Sciatic nerve (tissue), 2 donors: ENCODE measurements around the gene UBL7. TPM values are rescaled to one million over a fixed set of nuclear protein-coding genes. Genes with fewer than 3 reads are reported as not detected.
"Not testable (repeated sequence)": the region's sequence is repeated elsewhere in the genome, so short reads cannot be mapped to it uniquely, and the experiment has no call there.

ENCODE experiments used
- ATAC-seq: fragments of 200-7000 bp; cut with Tn5 transposase; one replicate; pipeline ENCODE4 v1.9.1; 2020; ENCODE audit warnings: mild to moderate bottlenecking, moderate library complexity
- DNase-seq: peaks from one replicate; pipeline ENCODE4 v3.0.0-alpha.2; 2020; ENCODE audit warnings: low spot score
- intact Hi-C: fragments of 100-400 bp; cut with DNase I; formaldehyde crosslinking; loops from one replicate; pipeline ENCODE4 v1.14.2; 2022
- total RNA-seq: library from RNA; stranded (reverse); fragmentation: NEBNext Ultra II Directional; extraction: Animal tissue kit (Norgen Biotek cat#: 25700); gene quantifications from one replicate; pipeline ENCODE4 v1.2.1, GENCODE V29; 2021
- donor health status: DM: no; HTN: no; CAD: no.
- donor health status: DM: no; HTN: no; CAD: no.

The UBL7 gene
- total RNA-seq, 1 donor from 2014 or later, result 32.0 TPM

DNA sequence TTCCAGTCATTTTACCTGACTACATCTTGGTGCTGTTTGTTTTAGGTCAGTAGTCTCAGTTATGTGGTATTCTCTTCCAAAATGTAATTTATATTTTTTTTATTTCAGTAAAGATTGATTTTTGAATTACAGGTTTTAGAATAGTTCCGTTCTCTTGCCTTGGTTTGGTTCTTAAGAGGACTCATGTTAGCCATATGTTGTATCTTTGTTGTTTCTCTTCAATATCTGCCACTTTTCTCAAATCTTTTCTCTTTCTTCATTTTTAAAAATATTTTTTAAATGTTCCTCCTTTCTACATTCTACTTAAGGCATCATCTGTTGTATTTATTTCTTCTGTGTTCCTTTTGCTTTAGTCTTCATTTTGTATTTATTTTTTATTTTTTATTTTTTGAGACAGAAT is 5.6 kb upstream of the UBL7 start:
- DNase-seq (no peak), ATAC-seq (no peak)
- intact Hi-C loops, result no loop called here

DNA sequence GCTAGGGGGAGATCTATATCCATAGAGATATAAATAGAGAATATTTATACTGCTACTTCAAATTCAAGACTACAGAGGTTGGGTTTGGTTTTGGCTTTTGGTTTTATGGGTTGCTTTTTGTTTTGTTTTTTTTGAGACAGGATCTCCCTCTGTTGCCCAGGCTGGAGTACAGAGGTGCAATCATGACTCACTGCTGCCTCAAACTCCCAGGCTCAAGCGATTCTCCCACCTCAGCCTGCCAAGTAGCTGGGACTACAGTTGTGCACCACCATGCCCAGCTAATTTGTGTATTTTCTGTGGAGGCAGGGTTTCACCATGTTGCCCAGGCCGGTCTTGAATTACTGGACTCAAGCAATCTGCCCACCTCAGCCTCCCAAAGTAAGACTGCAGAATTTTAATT is 3.9 kb upstream of the UBL7 start:
- no peak for DNase-seq
- ATAC-seq, result no peak
- intact Hi-C loops, result no loop called here

DNA sequence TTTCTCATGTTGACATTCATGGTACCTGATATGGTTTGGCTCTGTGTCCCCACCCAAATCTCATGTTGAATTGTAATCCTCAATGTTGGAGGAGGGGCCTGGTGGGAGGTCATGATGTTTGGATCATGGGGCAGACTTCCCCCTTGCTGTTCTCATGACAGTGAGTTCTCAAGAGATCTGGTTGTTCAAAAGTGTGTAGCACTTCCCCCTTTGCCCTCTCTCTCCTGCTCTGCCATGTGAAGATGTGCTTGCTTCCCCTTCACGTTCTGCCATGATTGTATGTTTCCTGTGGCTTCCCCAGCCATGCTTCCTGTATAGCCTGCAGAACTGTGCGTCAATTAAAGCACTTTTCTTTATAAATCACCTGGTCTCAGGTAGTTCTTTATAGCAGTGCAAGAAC is 3.3 kb upstream of the UBL7 start:
- ATAC-seq (no peak), DNase-seq (no peak)
- intact Hi-C loops, result no loop called here

DNA sequence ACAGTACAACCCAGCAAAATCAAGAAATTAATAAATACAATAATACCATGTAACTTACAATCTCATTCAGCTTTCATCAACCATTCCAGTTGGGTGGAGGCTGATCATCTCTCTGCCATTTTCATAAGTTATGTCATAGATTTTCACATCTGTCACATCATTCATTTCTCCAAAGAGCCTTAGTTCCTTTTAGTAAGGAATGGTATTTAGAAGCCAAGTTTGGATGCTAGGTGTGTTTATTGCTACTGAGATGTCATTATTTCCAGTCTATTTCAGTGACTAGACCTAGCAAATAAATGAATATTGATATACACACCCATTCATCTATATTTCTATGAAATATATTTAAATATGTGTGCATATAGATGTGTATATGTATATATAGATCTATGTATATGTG is 2.7 kb upstream of the UBL7 start:
- ATAC-seq (no peak), DNase-seq (no peak)
- intact Hi-C loops, result no loop called here

DNA sequence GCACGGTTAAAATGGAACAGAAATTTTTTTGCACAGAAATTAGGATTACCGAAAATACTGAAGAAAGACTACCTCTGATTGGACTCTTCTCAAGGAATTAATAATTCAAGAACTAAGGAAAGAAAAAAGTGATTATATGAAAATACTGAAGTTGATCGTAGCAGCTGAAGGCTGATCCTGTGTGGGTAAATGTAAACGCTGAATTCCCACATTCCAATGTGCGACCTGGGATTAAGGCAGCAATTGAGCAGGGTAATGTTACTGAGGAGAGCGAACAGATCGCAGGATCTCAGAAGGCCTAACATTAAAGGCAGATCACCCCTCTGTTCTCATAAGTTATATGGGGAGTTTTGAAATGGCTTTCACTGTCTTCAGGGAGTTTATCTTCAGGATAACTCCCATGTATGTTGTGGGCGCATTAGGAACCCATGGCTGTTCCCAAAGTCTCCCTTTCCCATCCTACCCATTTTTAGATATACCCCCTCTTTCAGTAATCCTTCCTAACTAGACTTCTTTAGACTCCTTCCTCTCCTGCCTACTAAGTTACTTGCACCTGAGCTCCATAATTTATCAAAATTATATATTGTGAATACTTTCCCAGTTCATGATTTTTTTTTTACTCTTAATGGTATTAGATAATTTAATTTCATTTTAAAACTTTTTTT is 1.0 kb upstream of the UBL7 start:
- intact Hi-C loops, result no loop called here
- no peak for DNase-seq
- ATAC-seq, result no peak

DNA sequence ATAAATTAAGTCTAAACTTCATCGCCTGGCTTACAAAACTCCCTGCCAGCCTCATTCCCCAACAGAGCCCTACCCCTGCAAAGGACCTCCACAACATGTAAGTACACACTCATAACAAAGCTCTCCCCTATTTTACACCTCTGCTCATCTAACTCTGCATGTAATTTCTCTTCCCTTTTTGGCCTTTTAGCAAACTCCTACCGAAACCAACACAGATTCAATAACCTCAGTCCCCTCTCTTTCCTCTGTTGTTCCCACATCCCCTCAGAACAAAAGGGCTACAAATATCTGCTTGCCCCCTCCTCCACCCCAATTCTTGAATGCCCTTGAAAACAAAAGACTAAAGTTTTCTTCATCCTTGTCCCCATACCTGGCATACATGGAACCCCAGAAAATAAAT is 662 bp downstream of the UBL7 start:
- DNase-seq (no peak), ATAC-seq (no peak)
- intact Hi-C loops, result no loop called here

DNA sequence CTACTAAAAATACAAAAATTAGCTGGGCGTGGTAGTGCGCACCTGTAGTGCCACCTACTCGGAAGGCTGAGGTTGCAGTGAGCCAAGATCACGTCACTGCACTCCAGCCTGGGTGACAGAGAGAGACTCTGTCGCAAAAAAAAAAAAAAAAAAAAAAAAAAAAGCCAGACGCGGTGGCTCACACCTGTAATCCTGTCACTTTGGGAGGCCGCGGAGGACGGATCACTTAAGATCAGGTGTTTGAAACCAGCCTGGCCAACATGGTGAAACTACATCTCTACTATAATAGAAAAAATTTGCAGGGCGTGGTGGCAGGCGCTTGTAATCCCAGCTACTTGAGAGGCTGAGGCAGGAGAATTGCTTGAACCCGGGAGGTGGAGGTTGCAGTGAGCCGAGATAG is 1.2 kb downstream of the UBL7 start:
- ATAC-seq, DNase-seq: not testable (repeated sequence)
- intact Hi-C loops, result loop anchor here (10.0 kb wide), 1 partner anchor 165 kb away; no protein-coding TSS in a partner anchor

DNA sequence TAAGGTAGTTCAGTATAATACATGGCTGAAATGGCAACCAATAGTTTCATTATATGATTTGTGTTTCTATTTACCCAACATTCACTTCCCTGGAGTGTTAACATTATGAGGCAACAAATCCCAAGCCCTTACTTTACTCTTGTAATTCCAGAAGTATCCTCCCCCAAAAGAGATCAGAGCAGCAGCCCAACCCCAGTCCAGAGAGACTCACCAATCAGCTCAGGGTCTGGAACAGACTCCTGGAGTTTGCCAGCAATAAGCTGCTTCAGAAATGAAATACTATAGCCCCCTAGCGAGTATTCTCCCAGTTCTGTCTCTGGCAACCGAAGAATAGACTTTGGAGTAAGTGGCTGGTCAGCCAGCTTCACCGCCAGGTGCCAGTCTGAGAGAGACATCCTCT is 2.5 kb downstream of the UBL7 start:
- ATAC-seq, result no peak
- intact Hi-C loops, result loop anchor here (10.0 kb wide), 1 partner anchor 166 kb away; no protein-coding TSS in a partner anchor
- no peak for DNase-seq

DNA sequence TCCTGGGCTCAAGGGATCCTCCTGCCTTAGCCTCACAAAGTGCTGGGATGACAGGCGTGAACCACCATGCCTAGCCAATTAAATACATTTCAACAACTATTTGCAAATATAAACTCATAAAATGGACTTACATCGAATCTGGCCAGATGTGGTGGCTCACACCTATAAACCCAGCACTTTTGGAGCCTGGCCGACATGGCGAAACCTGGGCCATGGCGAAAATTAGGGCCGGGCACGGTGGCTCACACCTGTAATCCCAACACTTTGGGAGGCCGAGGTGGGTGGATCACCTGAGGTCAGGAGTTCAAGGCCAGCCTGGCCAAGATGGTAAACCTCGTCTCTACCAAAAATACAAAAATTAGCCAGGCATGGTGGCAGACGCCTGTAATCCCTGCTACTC is 3.9 kb downstream of the UBL7 start:
- intact Hi-C loops, result loop anchor here (10.0 kb wide), 1 partner anchor 168 kb away; no protein-coding TSS in a partner anchor
- DNase-seq, ATAC-seq: not testable (repeated sequence)

DNA sequence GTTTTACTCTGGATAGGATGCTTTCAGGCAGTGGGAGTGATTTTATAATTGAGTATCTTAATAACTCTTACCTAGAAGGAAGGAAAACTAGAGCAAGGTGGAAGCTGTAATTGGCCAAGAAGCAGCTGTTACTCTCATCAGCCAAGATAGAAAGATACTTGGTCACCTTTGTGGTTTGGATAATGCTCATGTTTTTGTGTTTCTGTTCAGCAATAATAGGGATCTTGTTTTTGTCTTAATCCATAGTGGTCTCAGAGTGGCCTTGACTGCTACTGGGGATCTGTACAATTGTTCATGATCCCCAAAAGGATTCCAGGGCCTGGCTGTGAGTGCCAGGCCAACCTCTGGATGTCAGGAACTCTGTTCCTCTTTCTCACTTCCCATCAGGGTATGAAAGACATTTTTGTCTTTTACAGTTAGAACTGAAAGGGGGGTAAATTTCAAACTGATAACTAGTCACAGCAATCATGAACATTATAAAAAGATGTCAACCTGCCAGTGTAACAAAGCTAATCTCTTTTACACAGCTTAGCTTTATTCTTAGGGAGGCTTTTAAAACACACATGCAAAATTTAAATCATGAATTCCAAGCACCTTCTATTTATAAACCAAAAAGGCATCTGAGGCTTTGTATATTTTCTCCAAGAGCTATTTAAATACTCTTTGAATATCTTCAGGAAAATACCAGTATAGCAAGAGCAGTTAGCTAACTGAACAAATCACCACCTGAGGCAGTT is 6.0 kb downstream of the UBL7 start:
- intact Hi-C loops, result loop anchor here (10.0 kb wide), 1 partner anchor 170 kb away; no protein-coding TSS in a partner anchor
- ATAC-seq, result no peak
- DNase-seq, result no peak

DNA sequence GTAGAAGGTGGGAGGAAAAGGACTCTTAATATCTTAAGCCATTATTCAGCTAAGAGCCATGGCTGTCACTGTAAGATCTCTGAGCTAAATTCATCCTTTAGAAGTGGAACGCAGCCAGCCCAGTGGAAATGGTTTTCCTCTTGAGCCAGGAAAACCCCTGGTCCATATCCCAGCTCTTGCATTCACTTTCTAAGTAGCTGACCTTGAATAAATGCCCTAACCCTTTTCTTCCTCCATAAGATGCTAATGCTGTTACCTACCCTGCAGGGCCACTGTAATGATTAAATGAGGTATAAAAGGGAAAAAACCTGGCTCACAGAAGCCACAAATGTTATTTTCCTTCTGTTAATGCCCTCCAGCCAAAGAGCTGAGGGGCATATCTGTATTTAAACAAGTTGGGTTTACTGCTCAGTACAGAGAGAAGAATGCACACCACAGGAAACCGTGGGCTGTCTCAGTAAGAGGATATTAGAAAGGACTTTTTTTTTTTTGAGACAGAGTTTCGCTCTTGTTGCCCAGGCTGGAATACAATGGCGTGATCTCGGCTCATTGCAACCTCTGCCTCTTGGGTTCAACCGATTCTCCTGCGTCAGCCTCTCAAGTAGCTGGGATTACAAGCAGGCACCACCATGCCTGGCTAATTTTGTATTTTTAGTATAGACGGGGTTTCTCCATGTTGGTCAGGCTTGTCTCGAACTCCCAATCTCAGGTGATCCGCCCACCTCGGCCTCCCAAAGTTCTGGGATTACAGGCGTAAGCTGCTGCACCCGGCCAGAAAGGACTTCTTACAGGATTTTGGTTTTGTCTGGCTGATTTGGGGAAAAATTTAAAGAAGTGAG is 6.8 kb downstream of the UBL7 start:
- no peak for ATAC-seq
- DNase-seq, result no peak
- intact Hi-C loops, result loop anchor here (10.0 kb wide), 1 partner anchor 171 kb away; no protein-coding TSS in a partner anchor

DNA sequence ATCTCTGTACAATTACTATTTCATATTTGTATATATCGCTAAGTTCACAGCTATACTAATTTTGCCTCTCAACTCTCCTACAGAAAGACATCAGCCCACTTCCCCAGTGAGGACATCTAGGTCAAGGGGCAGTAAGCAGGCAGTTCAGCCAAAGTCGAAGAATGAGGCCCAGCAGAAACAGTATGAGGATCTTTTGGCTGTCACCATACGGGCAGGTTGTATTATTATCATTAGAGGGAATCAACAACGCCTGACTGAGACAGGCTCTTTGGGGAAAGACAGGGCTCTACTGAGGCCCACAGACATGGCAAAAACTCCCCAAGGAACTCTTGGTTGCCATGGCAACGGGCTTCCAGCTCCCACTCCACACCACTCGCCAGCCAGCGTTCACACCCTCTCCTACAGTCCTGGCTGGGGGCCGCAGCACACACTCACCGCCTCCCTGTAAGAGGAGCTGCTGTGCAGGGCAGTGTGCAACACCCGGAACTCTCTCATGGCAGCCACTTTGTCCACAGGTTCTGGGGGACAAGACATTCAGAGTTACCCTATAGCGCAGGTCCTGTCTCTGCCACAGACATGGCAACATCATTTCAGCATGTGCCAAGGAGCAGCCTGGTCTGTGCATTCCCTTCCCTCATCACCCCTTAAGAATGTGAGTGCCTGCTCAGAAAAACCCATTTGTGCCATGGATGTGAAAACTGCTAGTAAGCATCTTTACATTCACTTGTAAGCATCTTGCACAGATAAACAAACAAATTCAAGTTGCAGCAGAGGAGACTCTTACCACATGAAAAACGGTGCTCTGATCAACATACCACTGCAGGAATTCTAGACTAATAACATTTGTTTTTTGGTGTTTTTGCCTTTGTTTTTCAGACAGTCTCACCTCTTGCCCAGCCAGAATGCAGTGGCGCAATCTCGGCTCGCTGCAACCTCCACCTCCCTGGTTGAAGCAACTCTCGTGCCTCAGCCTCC is 8.8 kb downstream of the UBL7 start:
- DNase-seq, result no peak
- peak; percentile 45 for ATAC-seq
- intact Hi-C loops, result loop anchor here (10.0 kb wide), 1 partner anchor 173 kb away; no protein-coding TSS in a partner anchor

DNA sequence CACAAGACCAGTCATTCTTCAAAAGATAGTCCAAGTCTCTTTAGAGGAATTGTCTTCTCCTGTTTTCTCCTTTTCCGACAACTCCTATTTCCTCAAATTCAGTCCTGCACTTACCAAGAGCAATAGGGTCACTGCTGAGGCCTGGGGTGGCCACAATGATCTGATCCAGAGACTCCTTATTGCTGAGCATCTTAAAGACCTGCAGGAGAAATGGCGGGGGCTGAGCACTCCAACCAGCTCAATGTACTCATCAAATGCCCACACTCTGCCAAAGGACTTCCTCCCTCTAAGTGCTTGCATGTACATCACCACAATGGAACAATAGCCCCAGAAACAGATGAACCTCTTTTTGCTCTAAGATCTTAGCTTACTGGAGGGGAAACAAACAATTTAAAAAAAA is 9.6 kb downstream of the UBL7 start:
- DNase-seq (no peak), ATAC-seq (no peak)
- intact Hi-C loops, result loop anchor here (10.0 kb wide), 1 partner anchor 173 kb away; no protein-coding TSS in a partner anchor

DNA sequence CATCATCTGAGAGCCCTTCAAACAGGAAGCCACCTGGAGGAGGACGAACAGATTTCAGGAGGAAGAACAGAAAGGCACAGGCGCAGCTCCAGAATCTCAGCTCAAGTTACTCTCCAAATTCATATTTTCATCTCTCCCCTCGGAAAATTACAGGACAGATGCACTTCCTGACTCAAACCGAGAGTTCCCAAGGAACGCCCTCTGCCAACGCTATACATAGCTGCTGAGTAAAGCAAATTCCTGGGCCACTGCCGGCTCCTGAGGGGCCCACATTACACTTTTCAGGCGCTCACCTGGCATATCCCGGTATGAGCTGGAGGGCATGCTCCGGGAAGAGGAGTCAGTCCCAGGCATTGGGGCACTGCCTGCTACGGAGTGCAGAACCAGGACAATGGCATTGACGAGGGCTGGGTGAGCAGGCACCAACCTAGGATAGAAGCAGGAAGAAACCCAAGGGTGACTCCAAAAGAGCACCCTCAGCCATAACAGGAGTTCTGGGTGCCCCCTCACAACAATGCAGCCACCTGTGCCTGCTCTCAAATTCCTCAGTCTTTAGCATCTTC is 11.2 kb downstream of the UBL7 start:
- intact Hi-C loops, result loop anchor here (10.0 kb wide), 1 partner anchor 175 kb away; no protein-coding TSS in a partner anchor
- ATAC-seq (no peak), DNase-seq (no peak)

DNA sequence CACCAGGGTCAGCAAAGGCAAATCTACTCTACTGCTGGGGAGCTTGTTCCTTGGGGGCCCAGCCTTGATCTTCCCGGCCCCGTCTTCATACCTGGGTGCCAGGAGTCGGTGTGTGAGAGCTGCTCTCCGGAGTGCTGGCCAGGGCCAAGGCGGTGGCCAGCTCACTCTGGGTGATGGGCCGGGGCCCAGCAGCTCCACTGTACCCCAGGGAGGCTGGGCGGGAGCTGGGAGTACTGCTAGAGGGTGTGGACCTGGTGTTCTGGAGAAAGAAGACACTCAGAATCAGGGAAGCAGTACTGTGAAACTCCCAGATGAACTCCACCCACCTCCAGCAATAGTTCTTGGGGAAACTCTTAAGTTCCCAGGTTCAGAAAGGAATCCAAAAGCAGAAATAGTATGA is 11.9 kb downstream of the UBL7 start:
- ATAC-seq, result no peak
- DNase-seq, result no peak
- intact Hi-C loops, result no loop called here

DNA sequence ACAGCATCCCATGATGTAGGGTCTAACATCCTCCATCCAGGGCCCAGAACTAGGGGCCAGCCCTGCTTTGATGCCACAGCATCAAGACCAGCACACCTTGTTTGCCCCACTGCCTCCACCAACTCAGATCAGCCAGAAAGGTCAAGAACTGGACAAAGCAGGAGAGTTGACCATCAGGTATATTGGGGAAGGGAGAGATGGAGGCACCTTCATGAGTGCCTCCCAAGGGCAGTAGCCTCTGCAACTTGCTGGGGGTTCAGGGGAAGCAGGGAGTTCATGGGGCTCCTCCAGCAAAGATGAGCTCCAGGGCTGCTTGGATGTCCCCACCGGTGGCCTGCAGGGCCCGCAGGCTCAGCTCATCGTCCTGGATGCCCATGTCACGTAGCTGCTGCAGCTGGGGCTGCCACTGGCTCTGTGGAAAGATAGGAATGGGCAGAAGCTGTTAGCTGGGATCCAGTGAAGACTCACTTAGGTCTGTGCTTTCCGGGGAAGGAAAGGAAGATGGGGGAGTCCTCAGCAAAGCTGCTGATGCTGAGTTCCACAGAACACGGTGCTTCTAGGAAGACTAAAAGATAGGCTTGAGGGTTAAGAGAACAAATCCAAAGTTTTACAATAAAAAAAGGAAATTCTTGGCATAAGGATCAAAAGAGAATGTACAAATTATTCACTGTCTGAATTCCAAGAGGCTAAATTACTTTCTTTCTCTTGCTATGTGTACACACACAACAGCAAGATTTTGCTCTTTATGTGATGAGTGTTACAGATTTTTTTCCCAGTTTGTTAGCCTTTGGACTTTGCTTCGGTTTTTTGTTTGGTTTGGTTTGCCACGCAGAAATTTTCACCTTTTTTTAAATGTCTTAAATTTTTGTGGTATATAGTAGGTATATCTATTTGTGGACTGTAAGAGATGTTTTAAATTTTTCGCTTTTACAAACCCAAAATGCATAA is 14.9 kb downstream of the UBL7 start:
- intact Hi-C loops, result no loop called here
- ATAC-seq, result no peak

More for the DNA sequence above, 14.9 kb downstream of the UBL7 start:
- no peak for DNase-seq
